Measurements from ENCODE around the gene CIDEA.

- TF ChIP-seq CTCF (IDR thresholded peaks at IDR 0.05) (no peak), NFYB (CRISPR knock-in tag; conservative IDR thresholded peaks at IDR 0.05; ENCODE audit: low read depth) (no peak), MLX (CRISPR knock-in tag; IDR thresholded peaks at IDR 0.05) (no peak), JAZF1 (CRISPR knock-in tag; IDR thresholded peaks at IDR 0.05) (no peak), ETV6 (CRISPR knock-in tag; IDR thresholded peaks at IDR 0.05) (no peak), ATF2 (CRISPR knock-in tag; IDR thresholded peaks at IDR 0.05; ENCODE audit: borderline replicate concordance, low read depth) (no peak), PRRX2 (CRISPR knock-in tag; IDR thresholded peaks at IDR 0.05) (no peak), CBFB (CRISPR knock-in tag; IDR thresholded peaks at IDR 0.05; ENCODE audit: low read depth) (no peak), NR1H2 (CRISPR knock-in tag; IDR thresholded peaks at IDR 0.05) (no peak)
Measured at GRCh38 chr18:12305930-12306629, 51.9 kb downstream of the CIDEA start.
